ENCODE measurements around the gene ZNF837. TPM values are rescaled to one million over a fixed set of nuclear protein-coding genes. Genes with fewer than 3 reads are reported as not detected.

Gene ZNF837
- 0.92 to 1.6 TPM (median 1.4 TPM) in 5 replicates for total RNA-seq (2022; extraction: Qiagen RNA extraction)

DNA sequence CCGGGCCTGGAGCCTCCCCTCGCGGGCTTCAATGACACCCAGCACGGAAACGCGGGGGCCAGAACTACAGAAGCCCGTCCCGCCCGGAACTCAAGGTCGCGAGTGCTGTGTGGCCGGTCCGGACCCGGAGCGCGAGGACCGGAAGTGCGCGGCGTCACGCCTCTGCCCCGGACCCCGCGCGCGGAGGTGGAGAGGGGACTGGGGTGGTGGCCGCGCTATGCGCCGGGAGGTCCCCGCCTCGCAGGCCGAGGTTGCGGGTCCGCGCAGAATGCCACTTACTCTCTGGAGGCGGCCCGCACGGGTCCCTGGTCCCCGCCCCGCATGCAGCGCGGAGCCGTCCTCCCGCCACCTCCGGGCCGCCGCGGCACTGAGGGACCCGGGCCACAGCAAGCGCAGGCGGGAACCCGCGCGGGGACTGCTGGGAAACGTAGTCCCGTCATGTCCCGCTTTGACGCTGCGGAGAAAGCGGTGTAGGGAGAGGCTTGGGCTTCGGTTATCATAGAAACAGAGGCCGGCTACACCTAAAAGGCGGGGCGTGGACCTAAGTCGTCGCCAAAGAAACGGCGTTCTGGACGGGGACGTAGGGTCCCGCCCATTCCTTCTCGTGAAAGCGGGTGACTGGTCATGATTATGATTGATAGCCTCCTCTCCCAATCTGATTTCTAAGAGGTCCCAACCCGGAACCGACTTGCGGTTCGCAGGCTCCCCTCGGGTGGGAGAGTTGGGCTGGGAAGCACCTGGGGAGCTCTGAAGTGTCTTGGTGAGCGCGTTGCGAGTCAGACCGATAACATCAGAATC is at the start of gene ZNF837:
ZNF837 (minus strand) TSS at position 369 of the 798 bp plus-strand sequence. CDS start 11,698 bp downstream, outside the sequence.

DNA sequence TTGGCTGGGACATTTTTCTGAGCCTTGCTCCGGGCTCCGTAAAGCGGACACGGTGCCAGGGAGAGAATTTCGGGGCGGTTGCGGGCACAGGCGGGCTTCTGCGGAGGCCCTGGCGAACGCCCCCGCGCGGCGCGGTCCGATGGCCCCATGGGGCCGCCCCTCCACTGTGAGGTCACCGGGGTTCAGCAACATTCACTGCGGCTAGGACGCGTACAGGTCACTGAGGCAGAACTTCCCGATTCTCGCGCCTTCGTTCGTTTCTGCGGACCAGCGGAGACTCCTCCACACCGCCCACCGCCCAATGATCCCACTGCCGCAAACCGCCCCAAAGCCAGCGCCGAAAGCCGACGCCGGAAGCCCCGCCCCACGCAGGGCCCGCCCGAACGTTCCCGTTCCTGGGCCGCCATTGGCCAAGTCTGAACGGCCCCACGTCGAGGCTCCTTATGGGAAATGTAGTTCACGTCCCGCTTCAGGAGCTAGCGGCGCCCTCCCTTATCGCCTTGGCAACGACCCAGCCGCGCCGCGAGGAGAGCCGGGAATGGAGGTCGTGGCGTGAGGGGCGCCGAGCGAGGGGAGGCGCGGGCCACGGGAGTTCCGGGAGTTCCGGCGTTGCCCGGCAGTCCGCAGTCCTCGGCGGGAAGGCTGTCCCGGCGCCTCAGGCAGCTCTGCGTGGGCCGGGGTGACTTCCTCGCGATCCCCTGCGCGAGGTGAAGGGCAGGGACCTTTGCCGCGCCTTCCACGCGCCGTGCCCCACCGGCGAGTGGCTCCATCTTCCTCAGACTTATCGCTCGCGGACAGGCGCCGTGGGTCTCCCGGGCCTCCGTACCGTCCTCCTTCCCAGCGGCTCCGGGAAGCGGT is 27.6 kb upstream of the ZNF837 start, which contains the start of gene ZNF584:
ZNF584 (plus strand) TSS at position 498 of the 858 bp plus-strand sequence. CDS start 499 bp downstream, outside the sequence.

DNA sequence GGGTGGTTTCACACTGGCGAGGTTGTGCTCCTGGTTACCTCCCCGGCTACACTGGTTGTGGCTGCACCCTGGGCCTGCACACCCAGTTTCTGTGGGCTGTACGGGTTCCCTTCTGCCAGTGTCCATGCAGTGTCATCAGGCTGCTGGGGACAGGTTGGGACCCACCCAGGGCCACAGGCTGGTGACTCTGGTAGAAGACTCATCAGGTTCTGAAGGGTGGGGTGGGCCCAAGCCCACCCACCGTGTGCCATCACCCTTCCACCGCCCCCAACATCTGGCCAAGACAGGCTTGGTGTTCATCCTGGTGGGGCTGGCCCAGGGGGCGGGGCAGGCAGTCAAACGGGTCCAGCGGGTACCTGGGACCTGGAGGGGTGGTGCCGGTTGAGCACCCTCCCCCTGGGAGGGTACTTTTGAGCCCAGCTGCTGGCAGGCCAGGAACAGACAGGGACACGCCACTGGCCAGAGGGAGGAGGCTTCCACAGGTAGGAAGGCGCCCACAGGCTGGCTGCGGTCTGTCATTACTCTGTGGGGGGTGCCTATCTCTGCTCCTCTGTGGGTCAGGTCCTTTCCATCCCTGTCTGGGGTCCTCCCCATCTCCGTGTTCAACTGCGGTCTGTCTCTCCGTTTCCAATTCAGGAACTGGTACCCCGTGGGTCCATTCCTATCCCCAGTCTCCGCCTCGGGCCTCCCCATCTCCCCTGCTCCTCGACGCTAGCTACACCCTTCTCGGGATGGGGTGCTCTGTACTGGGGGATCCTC is 14.6 kb upstream of the ZNF837 start, which contains the start of gene RNF225:
RNF225 (plus strand) TSS at position 437 of the 759 bp plus-strand sequence. CDS start 434 bp downstream, outside the sequence.

DNA sequence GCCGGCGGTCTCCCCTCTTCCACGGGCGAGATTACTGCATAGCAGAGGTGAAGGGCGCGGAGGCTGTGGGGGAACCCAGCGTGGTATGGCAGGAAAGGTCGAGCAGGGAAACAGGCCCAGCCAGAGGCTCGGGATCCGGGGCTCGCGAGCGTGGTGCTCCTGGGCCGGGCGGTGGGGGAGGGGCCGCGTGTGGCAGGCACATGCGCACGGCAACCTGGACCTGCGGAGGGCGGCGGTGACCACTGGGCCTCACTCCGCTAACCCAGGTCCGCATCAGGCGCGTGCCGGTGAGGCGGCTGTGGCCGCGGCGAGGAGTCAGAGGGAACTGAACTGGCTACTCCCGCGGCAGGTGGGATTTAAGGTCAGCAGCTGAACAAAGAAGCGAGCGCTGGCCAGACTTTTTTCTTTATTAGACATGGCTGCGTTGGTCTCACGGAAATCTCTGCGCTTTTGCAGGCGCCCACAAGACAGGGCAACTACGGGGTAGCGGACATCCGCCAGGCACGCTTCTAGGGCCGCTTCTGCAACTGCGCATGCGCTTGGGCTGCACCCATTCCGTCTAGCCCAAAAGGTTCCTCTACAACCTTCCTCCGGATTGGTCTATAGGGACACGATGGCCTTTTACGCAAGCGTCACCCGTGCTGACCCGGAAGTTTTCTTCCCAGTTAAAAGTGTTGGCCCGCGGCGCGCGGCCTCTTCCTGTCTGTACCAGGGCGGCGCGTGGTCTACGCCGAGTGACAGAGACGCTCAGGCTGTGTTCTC is 5.9 kb upstream of the ZNF837 start, which contains the start of gene RPS5:
RPS5 (plus strand) TSS at position 694 of the 762 bp plus-strand sequence. CDS start 869 bp downstream, outside the sequence.

DNA sequence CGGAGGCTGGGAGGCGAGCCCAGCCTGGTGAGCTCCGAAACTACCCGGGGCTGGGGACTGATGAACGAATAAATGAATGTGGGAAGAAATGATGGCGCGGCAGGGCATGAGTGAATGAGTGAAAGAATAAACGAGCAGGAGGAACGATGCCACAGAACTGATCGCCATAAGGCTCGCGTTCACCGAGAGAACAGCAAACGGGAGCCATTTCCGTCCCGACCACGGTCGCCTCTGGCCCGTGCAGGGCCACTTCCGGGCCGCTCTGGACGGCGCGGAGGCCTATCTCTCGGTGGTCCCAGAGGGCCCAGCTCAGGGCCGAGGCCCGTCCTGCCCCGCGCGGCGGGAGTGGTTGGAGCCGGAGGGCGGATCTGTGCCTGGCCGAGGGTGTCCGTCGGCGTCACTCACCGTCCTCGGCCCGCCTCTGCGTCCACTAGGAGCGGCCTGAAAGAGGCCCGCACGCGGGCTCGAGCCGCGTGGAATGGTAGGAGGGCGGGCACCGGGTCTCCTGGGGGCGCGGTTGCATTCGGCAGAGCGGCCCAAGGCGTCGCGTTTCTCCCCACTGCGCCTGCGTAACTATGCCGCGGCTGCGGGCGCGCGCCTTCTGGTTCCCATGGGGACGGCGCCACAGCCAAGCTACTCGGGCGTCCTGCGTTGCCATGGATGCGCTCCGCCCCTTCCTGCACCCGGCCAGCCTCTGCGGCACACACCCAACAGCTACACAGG is 18.4 kb downstream of the ZNF837 start, which contains the start of gene ZNF497:
ZNF497 (minus strand) TSS at position 480 of the 723 bp plus-strand sequence. CDS start 5,116 bp downstream, outside the sequence.

DNA sequence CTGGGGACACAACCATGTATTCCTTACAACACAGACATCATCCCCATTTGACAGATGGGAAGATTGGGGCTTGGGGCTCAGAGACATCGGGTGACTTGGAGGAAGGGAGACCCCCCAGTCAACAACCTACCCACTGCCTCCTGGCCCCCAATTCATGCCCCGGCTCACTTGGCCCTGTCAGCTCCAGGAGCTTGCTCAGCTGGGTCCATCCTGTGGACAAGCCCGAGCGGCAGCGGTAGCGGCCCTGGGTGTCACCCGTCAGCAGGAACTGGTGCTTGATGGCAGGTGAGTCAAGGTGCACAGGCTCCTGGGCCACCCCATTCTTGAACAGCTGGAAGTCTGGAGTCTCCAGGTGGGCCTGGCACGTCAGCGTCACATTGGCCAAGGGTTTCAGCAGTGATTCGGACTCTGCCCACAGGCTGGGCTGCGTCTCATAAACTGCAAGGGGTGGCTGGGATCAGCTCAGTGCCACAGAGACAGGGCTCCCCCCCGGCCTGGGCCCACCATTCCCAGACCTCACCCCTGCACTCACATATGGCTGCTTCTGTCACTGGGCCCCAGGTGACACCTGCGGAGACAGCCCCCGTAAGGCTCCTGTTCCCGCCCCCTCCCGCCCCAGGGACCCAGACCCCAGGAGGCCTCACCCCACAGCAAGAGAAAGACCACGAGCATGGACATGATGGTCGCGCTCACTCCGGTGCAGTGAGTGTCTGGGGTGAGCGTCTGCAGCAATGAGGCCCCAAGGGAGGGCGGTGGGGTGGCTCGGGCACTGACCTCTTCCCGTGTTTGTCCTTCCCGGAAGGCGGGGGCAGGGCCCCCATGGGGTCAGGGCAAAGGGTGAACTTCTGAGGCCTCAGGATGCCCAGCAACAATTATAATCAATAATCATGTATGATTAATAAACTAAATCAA is 27.8 kb downstream of the ZNF837 start, which contains the start of gene A1BG:
A1BG (minus strand) TSS at position 733 of the 912 bp plus-strand sequence; CDS start at position 678, 55 bp downstream.

DNA sequence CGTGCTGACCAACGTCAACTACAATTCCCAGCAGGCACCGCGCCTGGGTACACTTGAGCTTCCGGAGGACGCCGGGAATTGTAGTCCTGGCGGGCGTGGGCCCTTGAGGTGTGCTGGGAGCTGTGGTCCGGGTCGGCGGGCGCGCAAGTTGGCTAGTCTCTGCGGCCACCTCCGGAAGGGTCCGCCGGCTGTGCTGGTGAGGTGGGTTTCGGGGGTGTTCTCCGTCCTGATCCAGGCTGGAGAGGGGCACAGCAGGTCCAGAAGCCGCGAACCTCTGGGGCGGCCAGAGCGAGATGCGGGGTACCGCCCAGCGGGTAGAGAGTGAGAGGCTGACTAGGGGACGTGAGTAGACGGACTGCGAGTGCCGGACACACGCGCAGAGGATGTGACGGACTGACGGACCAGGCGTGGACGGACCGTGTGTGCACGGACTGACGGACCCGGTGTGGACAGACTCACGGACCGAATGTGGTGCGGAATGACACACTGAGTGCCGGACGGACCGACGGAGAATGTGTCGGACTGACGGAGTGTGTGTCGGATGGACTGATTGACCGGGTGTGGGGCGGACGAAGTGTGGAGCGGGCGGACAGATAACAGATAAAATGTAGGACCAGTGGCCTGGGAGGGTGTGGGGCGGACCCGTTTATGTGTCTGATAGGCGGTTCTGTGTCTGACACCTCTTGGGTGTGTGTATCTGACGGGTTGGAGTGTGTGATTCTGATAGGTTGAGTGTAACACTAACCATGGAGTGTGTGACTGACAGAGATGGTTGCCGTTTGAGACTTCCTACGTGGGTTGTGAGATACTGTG is 53.7 kb downstream of the ZNF837 start, which contains the start of gene ZSCAN22:
ZSCAN22 (plus strand) TSS at position 81 of the 813 bp plus-strand sequence. CDS start 7,809 bp downstream, outside the sequence.

Other genes starting within 250 kb of the ZNF837 start
- 2.6 to 3.8 TPM (median 3.0 TPM) in 5 replicates for gene ZNF329, start 230.2 kb downstream of the ZNF837 start, total RNA-seq (2022; extraction: Qiagen RNA extraction)
- gene ZNF274, start 198.0 kb downstream of the ZNF837 start, total RNA-seq (2022; extraction: Qiagen RNA extraction) = 13.0 to 14.8 TPM (median 14.1 TPM) in 5 replicates
- 15.5 to 22.6 TPM (median 17.0 TPM) in 5 replicates for gene ZNF544, start 152.1 kb downstream of the ZNF837 start, total RNA-seq (2022; extraction: Qiagen RNA extraction)
- 0.96 to 1.5 TPM (median 0.97 TPM) in 5 replicates for gene ZNF8, start 102.1 kb downstream of the ZNF837 start, total RNA-seq (2022; extraction: Qiagen RNA extraction)
- gene ERVK3-1, start 75.7 kb downstream of the ZNF837 start, total RNA-seq (2022; extraction: Qiagen RNA extraction) = 88.9 to 110 TPM (median 94.2 TPM) in 5 replicates
- 2.4 to 2.7 TPM (median 2.6 TPM) in 5 replicates for gene ZSCAN22, start 54.0 kb downstream of the ZNF837 start, total RNA-seq (2022; extraction: Qiagen RNA extraction)
- 9.0 to 15.1 TPM (median 12.4 TPM) in 5 replicates for gene A1BG, start 27.5 kb downstream of the ZNF837 start, total RNA-seq (2022; extraction: Qiagen RNA extraction)
- 0.98 to 1.7 TPM (median 1.5 TPM) in 5 replicates for gene ZNF497, start 18.3 kb downstream of the ZNF837 start, total RNA-seq (2022; extraction: Qiagen RNA extraction)
- 2,147 to 2,676 TPM (median 2,583 TPM) in 5 replicates for gene RPS5, start 6.2 kb upstream of the ZNF837 start, total RNA-seq (2022; extraction: Qiagen RNA extraction)
- gene RNF225, start 14.6 kb upstream of the ZNF837 start, total RNA-seq (2022; extraction: Qiagen RNA extraction) = 0.08 to 0.25 TPM (median 0.17 TPM) in 4 of 5 replicates, not detected in the other
- gene ZNF584, start 27.6 kb upstream of the ZNF837 start, total RNA-seq (2022; extraction: Qiagen RNA extraction) = 17.4 to 20.0 TPM (median 19.2 TPM) in 5 replicates
- gene ZNF132, start 59.1 kb upstream of the ZNF837 start, total RNA-seq (2022; extraction: Qiagen RNA extraction) = 0.08 to 0.10 TPM (median 0.09 TPM) in 5 replicates
- gene ZNF324B, start 70.6 kb upstream of the ZNF837 start, total RNA-seq (2022; extraction: Qiagen RNA extraction) = 5.8 to 7.5 TPM (median 7.3 TPM) in 5 replicates
- gene ZNF324, start 86.0 kb upstream of the ZNF837 start, total RNA-seq (2022; extraction: Qiagen RNA extraction) = 7.8 to 11.4 TPM (median 9.2 TPM) in 5 replicates
- 11.4 to 14.5 TPM (median 14.0 TPM) in 5 replicates for gene ZNF446, start 95.3 kb upstream of the ZNF837 start, total RNA-seq (2022; extraction: Qiagen RNA extraction)
- 24.8 to 33.9 TPM (median 31.6 TPM) in 5 replicates for gene SLC27A5, start 131.0 kb upstream of the ZNF837 start, total RNA-seq (2022; extraction: Qiagen RNA extraction)
- 13.1 to 20.3 TPM (median 18.7 TPM) in 5 replicates for gene ZBTB45, start 138.8 kb upstream of the ZNF837 start, total RNA-seq (2022; extraction: Qiagen RNA extraction)
- gene TRIM28, start 163.0 kb upstream of the ZNF837 start, total RNA-seq (2022; extraction: Qiagen RNA extraction) = 665 to 788 TPM (median 684 TPM) in 5 replicates
- gene CHMP2A, start 174.1 kb upstream of the ZNF837 start, total RNA-seq (2022; extraction: Qiagen RNA extraction) = 194 to 206 TPM (median 196 TPM) in 5 replicates
- 130 to 147 TPM (median 141 TPM) in 5 replicates for gene UBE2M, start 177.6 kb upstream of the ZNF837 start, total RNA-seq (2022; extraction: Qiagen RNA extraction)
- 9.9 to 18.7 TPM (median 16.8 TPM) in 5 replicates for gene MZF1, start 192.3 kb upstream of the ZNF837 start, total RNA-seq (2022; extraction: Qiagen RNA extraction)

All from A549 treated with CORT108297 at 1 μM for 4 hours (cell line).